Measurements from ENCODE around the gene CDK11B.

Gene CDK11B

DNA sequence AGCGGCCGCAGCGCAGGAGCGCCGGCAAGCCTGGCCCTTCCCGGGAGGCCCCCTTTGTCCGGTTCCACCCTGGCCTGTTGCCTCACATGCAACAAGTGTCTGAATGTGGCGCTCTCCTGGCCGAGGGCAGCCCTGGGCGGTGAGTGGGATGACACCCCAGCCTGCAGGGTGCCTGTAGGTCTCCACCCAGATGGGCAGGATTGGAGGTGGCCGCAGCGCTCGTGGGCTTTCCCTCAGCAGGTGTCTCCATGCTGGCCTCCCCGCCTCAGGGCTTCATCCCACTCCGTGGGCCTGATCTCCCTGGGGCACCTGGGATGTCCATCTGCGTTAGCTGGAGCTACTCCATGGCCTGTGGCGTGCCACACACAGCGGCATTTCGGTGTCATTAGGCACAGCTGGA lies 42.0 kb downstream of the CDK11B start:
- H3K4me3 ChIP-seq (ENCODE audit: low read length), result peak overlapping the region; percentile 63
- TF ChIP-seq, protein P1, sequence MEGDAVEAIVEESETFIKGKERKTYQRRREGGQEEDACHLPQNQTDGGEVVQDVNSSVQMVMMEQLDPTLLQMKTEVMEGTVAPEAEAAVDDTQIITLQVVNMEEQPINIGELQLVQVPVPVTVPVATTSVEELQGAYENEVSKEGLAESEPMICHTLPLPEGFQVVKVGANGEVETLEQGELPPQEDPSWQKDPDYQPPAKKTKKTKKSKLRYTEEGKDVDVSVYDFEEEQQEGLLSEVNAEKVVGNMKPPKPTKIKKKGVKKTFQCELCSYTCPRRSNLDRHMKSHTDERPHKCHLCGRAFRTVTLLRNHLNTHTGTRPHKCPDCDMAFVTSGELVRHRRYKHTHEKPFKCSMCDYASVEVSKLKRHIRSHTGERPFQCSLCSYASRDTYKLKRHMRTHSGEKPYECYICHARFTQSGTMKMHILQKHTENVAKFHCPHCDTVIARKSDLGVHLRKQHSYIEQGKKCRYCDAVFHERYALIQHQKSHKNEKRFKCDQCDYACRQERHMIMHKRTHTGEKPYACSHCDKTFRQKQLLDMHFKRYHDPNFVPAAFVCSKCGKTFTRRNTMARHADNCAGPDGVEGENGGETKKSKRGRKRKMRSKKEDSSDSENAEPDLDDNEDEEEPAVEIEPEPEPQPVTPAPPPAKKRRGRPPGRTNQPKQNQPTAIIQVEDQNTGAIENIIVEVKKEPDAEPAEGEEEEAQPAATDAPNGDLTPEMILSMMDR (conservative IDR thresholded peaks at IDR 0.05; ENCODE audit: low read depth, low read length), result no peak
- DNase-seq (ENCODE audit: low read depth), result no peak

DNA sequence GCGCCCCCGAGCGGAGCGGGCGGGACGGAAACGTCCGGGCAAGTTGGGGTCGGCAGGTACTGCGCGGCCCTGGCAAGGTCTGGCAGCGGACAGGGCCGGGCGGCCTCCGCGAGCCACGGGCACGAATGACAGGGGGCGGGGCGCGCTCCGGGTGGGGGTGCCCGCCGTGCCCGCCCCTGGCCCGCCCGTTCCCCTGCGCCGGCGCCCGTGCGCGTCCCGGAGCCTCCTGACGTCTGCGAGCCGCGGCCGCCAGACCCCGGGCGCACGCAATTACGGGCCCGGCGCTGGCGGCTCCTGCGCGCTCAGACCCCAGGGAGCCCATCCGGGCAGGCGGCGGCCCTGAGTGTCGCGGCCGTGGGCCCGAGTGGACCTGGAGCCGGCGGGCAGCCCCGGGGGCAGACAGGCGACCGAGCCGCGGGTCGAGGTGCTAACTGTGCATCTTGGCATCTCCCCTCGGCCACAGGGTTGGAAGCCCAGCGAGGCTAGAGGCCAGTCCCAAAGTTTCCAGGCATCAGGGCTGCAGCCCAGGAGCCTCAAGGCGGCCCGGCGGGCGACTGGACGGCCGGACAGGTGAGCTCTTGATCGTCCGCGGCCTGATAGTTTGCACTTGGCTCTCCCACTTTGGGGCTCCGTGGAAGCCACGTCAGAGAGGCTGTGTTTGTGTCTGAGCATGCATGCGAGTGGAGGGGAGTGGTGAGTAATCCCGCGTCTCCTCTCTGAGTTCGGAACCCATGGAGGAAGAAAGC lies 42.6 kb downstream of the CDK11B start:
- H3K4me3 ChIP-seq (ENCODE audit: low read length), result peak overlapping the region; percentile 63
- TF ChIP-seq, protein P1 (conservative IDR thresholded peaks at IDR 0.05; ENCODE audit: low read depth, low read length), result no peak
- DNase-seq (ENCODE audit: low read depth), result no peak

DNA sequence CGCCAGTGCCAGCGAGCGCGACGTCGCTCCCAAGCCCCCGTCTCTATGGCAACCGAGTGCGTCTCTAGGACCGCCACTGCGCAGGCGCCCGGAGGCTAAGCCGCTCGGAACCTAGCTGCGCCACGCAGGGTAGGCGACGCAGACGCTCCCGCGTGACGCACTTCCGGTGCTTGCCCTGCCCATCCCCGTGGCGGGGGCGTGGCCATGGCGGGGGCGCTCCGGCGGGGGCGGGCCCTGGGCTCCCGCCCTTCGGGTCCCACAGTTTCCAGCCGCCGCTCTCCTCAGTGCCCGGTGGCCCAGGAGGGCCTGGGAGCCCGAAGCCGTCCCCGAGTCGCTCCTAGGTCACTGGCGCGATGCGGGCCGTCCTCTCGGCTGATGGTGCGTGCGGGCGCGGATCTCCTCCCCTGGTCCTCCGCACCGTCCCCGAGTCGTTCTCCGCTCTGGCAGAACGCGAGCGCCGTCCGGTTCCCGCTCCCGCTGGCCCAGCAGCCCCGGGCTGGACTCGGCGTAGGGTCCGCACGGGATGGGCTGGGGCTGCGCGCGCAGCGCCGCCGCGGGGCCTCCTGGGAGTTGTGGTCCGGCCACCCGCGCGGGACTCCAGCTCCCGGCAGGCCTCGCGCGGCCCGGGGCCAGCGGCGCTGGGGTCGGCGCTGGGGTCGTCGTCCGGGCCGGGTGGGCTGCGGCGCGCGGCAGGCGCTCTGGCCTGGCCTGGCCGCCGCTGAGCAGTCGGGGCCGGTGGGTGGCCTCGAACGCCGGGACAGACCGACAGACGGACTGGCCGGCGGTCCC lies 43.4 kb downstream of the CDK11B start, which contains the start of gene MIB2:
Gene MIB2 (plus strand): TSS at position 245 of the 789 bp plus-strand sequence. CDS start 7,953 bp downstream, outside the sequence.
- peak within 1 kb of the TSS; percentile 85 for H3K4me3 ChIP-seq (ENCODE audit: low read length)
- TF ChIP-seq, protein P1 (conservative IDR thresholded peaks at IDR 0.05; ENCODE audit: low read depth, low read length), result no peak
- peak; percentile 86 for DNase-seq (ENCODE audit: low read depth)

DNA sequence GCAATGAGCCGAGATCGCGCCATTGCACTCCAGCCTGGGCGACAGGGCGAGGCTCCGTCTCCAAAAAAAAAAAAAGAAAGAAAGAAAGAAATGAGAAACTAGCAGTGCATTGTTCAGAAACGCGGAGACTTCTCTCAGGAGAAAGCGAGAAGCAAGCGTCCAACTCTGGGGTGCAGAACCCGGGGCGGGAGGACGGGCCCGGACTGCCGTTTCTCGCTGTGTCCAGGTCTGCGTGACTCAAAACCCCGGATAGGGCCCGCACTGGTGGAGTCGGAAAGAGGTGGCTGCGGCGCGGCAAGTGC lies 43.9 kb downstream of the CDK11B start:
- peak overlapping the region; percentile 85 for H3K4me3 ChIP-seq (ENCODE audit: low read length)
- DNase-seq (ENCODE audit: low read depth), result no peak
- TF ChIP-seq, protein P1 (conservative IDR thresholded peaks at IDR 0.05; ENCODE audit: low read depth, low read length), result no peak

DNA sequence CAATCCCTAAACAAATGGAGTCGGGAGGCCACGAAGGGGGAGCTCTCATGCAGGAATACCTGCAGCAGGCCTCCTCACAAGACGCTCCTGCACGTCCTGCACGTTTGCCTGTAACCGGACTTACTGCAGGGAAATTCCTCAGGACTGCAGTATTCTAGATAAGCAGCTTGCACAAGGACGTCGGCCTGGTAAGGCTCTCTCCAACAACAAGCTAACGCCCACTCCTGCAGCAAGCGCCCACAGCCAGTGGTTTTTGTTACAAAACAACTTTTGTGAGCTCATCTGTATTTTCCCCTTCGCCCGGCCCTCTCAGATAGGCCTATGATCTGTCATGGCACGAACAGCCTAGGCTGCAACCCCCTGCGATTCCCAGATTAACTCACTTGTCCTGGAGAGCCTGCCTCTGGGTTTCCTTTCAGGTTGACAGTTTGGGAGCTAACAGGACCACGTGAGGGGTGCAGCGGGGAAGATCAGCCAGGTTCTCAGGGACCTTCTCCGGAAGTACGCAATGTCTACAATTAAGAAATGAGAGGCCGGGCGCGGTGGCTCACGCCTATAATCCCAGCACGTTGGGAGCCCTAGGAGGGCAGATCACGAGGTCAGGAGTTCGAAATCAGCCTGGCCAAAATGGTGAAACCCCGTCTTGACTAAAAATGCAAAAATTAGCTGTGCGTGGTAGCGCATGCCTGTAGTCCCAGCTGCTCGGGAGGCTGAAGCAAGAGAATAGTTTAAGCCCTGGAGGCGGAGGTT lies 44.4 kb downstream of the CDK11B start:
- peak overlapping the region; percentile 85 for H3K4me3 ChIP-seq (ENCODE audit: low read length)
- DNase-seq (ENCODE audit: low read depth), result peak; percentile 42
- TF ChIP-seq, protein P1 (conservative IDR thresholded peaks at IDR 0.05; ENCODE audit: low read depth, low read length), result no peak

DNA sequence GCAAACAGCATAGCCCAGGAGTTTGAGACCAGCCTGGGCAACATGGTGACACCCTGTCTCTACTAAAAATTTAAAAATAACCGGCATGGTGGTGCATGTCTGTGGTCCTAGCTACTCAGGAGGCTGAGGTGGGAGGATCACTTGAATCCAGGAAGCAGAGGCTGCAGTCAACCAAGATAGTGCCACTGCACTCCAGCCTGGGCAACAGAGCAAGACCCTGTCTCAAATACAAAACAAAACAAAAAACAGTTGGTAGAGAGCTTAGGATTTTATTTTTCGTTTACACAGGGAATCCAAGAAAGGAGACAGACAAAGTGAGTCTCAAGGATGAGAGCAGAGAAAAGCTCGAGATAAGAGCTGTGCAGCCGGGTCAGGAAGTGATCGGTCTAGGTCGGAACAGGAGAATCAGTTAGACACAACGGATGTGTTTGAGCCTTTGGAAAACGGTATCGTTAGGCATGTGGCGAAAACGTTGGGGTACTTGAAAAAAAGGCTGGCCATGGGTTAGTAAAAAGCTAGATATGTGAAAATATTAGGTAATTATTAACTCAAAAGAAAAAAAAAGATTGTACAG lies 45.2 kb downstream of the CDK11B start:
- TF ChIP-seq, protein P1 (conservative IDR thresholded peaks at IDR 0.05; ENCODE audit: low read depth, low read length), result no peak
- peak overlapping the region; percentile 85 for H3K4me3 ChIP-seq (ENCODE audit: low read length)
- DNase-seq (ENCODE audit: low read depth), result no peak

Data from retinal pigment epithelial cell (primary cell).